DND-41 (cell line): ENCODE data around the gene NUP35.

Experiments
- CTCF ChIP-seq: IDR thresholded peaks from 2 replicates; pipeline ENCODE4 v1.5.1; 2012; ENCODE audit warnings: borderline replicate concordance, low read length, moderate library complexity, mild to moderate bottlenecking; ENCODE audit not compliant: poor library complexity, severe bottlenecking; ENCODE audit errors: extremely low read depth
- EZH2 ChIP-seq: IDR thresholded peaks from 3 replicates; pipeline ENCODE4 v1.6.1; 2012; ENCODE audit warnings: borderline replicate concordance, low read depth, mild to moderate bottlenecking, moderate library complexity, low read length, inconsistent platforms; ENCODE audit not compliant: severe bottlenecking

- TF ChIP-seq EZH2, result no peak
- no peak for TF ChIP-seq CTCF
Observed at GRCh38 chr2:183179156-183179555, 54.9 kb downstream of the NUP35 start.
